Amniotic epithelial cell (primary cell): ENCODE data around the gene PRSS8.

Experiments
- DNase-seq: peaks from one replicate; pipeline ENCODE4 v3.0.0-alpha.2; 2010; ENCODE audit warnings: low read depth

PRSS8 gene

DNA sequence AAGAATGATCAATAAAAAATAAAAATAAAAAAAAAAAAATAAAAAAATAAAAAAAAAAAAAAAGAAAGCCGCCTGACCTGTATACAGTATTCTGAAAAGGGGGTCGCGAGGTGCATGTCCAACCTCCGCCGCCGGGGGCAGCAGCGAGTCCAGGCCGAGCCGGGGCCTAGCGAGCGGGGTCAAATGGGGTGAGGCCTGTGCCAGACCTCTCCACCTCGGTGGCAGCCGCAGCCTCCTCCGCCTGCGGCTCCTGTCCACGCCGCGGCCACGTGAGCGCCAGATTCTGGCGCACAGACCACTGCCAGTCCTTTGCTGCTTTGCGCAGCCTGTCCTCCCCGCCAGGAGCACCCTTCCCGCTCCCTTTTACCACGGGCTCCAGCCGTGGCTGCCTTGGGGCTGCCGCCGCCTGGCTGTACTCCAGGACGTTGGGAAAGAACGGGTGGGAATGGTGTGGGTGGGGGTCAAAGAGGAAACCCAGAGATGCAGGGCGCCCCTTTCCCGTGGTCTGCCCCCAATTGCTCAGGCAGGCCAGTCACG, 29.8 kb downstream of the PRSS8 start:
- DNase-seq, result peak; percentile 74

DNA sequence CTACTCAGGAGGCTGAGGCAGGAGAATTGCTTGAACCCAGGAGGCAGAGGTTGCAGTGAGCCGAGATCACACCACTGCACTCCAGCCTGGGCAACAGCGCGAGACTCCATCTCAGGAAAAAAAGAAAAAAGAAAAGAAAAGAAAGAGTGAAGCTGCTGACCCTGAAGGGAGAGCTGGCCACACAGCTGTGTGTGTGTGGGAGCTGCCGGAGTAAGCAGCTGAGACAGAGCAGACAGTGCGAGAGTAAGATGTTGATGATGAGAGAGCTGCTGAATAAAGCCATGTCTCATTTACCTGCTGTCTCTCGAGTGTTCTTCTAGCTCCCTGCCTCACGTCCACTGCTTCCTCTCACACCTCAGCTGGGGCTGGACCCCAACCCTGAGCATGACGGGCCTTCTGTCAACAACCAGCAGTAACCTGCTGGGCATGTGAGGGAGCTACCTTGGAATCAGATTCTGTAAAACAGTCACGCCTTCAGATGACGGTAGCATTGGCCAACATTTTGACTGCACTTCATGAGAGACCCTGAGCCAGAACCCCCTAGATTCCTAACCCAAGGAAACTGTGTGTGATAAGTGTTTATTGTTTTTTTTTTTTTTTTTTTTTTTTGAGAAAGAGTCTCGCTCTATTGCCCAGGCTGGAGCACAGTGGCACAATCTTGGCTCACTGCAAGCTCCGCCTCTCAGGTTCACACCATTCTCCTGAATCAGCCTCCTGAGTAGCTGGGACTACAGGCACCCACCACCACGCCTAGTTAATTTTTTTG, 34.5 kb downstream of the PRSS8 start:
- peak; percentile 55 for DNase-seq

DNA sequence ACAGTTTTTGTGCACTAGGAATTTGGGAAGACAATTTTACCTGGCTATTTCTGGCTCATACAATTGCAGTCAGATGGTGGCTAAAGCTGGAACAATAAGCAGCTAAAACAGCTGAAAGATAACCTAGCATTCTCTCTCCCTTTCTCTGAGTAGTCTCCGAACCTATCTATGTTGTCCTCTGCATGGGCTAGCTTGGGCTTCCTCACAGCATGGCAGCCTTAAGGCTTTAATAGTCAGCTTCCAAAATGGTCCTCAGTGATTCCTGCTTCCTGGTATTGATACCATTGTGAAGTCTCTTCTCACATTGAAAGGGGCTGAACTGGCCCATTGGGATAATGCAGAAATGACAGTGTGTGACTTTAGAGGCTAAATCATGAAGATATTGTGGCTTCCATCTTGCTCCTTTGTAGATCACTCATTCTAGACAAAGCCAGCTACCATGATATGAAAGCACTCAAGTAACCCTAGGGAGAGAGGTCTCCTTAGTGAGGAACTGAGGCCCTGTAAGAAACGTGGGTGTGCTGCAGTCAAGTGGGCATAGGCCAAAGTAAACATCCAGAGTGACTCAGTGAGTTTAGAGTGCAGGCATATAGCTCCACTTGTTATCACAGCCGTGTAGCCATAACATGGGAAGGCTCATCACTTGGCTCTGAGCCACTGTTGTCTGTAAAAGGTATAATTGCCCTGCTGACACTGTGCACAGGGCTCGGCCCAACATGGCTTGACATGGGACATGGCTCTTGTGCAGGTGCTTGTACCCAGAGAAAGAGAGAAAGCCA, 35.5 kb downstream of the PRSS8 start:
- peak; percentile 50 for DNase-seq

DNA sequence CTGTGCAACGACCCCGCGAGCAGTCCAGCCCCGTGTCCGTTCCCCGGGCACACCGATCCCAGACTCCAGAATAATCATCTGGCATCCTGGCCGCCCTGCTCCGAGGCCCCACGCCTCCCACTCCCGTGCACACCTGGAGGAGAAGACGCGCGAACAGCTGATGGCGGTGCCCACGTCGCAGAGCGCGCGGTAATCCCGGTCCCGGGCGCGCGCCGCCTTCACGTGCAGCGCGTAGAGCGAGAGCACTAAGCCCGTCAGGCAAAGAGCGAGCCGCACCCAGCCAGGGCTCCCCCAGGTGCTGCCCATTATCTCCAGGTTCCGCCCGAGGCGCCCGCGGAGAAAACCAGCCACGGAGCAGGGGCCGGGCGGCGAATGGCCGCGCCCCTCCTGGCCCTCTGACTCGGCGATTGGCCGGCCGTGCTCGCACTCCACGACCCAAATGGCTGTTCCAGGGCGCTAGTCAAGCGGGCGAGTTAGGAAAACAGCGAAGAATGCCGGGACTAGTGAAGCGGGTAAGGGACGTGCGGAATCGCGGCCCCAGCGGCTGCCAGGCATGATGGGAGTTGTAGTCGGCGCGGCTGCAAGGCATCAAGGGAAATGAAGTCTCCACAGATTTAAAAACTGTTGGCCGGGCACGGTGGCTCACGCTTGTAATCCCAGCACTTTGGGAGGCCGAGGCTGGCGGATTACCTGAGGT, 41.0 kb downstream of the PRSS8 start, which contains the start of gene VKORC1:
VKORC1 (minus strand) TSS at position 374 of the 697 bp plus-strand sequence; CDS start at position 306, 68 bp downstream.
- DNase-seq, result peak; percentile 98

DNA sequence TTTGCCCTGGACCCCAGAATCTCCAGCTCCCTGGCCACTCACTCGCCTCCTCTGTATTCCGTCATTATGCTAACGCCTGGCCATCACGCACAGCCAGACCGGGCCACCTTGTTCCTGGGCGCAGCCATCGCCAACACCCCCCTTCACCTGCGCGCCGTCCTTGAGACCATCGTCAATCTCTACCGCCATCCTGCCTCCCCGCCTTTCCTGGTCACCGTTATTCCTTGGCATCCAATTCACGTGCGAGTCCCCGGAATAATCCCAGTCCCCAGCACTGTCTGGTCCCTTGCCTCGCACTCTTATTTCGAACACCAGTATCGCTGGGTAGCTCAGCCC, 41.5 kb downstream of the PRSS8 start:
- DNase-seq, result no peak

DNA sequence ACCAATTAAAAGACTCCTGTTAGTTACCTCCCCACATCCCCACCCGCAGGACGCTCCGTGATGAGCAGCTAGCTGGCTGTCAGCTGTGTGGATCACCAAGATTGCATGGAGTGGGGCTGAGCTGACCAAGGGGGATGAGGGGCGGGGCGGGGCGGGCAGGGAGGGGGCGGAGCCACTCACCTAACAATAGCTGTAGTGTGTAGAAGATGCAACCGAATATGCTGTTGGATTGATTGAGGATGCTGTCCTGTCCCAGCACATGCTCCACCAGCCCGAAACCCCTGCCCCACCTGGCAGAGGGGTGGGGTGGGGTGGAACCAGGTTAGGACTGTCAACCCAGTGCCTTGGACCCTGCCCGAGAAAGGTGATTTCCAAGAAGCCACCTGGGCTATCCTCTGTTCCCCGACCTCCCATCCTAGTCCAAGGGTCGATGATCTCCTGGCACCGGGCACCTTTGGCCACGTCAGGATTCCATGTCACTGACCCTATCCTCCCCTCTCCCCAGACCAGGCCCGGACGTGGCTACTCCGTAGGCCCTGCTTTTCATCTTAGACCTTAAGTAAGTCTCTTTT, 42.3 kb downstream of the PRSS8 start:
- DNase-seq, result peak; percentile 57

DNA sequence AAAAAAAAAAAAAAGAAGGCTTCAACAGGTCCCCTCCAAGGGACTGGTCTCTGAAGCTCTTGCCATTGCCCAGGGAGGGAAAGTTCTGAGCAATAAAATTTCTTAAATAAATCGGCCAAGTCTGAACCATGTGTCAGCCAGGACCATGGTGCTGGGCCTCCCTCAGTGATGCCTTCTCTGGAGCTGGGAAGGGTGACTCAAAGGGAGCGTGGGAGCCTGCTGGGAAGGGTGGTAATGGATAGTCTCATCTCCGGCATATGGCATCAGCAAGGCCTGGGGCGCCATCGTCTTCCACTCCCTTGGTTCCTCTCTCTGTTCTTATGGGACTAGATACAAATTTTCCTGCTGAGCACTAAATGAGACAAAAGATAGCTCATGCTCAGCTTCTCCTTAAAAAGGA, 43.2 kb downstream of the PRSS8 start:
- DNase-seq, result peak; percentile 78

DNA sequence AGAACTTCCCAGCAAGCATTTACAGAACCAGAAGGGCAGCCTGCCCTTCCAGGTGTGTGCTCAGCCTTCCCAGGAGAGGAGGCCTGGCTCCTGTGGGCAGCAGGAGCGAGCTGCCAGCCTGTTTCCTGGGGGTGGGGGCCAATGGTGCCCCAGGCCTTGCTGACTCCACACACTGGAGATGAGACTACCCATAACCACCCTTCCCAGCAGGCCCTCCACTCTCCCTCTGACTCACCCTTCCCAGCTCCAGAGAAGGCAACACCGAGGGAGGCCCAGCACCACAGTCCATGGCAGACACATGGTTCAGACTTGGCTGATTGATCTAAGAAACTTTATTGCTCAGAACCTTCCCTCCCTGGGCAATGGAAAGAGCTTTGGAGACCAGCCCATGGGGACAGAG, 45.0 kb downstream of the PRSS8 start:
- DNase-seq, result peak; percentile 64

DNA sequence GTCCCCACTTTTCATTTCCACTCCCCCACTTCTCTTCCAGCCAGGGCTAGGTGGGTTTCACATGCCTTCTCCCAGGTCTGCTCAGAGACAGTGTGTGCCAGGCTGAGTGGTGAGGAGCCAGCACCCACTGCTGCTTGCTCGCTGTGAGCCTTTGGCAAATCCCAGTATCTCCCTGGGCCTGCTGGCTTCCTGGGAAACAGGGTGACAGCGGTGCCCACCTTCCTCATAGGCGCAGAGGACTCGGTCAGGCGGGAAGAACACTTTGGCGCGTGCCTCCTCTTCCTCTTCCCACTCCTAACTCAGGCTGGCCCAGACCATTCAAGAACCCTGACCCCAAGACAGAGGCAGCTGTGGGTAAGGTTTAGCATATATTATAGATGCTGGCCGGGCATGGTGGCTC, 46.3 kb downstream of the PRSS8 start:
- DNase-seq, result no peak

DNA sequence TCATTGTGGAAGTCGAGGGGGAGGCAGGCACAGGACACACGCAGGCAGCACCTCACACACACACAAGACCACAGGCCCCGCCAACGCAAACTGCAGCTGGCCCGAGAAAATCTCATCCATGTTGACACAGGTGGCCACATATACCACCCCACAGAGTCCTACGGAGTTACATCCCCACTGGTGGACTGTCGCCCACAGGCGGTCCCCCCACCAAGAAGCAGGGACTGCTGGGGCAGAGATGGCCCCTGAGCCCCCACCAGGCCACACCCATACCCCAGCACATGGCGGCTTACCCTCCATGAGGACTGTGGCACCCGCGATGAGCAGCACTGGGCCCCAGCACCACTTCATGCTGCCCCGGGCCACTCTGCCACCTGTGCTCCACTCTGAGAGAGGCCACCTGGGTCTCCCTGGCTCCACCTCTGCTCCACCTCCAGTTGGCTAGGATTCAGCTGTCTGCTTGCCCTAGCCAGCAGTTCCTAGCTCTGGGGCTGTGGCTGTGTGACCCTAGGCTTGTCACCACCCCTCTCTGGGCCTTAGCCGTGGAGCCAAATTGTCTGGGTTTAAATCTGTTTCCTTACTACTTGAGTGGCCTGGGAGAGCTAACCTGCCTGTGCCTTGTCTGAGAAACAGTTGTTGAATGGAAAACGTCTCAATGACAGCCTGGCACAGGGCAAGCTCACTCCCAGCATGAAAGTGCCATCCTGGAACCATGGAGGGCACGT, 46.9 kb downstream of the PRSS8 start, which contains the start of gene PRSS53:
PRSS53 (minus strand) TSS at position 485 of the 725 bp plus-strand sequence; CDS start at position 351, 134 bp downstream.
- no peak for DNase-seq

DNA sequence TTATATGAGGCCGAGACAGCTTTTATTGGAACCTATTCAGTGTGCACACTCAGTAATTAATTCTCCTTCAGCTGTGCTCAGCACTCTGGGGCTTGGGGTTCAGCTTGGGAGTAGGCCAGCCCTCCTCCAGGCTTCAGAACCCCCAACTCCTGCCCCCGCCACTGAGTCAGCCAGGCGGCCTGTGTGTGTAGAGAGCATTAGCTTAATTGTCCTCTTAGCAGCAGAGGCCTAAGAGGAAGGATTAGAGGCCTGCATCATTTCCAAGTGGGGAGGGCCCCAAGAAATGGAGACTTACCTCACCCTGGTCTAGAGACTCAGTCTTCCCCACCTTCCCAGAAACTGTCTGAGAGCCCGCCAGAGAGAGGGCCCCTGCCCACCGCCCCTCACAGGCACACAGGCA, 47.6 kb downstream of the PRSS8 start:
- DNase-seq, result no peak

DNA sequence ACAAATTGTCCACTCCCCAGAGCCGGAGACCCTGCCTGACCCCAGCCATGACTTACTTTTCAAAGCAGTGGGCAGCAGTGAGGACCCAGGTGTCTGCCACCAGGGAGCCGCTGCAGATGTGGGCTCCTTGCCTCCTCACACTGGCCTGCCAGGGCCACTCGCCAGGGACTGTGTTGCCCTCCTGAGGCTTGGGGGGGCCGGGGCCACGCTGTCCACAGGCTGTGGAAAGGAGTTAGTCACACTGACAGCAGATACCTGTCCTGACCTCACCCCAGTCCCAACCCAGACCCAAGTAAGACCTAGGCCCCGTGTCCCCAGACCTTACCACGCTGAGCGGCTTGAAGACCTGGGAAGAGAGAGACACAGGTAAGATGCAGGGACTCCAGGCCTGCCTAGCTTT, 48.0 kb downstream of the PRSS8 start:
- DNase-seq, result no peak

DNA sequence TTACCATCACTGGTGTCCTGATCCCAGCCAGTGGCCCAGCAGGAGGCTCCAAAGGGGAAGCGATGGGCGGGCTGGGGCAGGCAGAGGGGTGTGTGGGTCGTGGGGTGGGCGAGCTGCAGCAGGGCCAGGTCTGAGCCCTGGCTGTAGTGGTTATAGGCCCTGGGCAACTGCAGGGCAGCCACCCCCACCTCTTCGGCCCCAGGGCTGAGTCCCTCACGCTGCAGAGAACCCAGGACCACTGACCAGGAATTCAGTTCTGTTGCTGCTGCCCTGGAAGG, 49.0 kb downstream of the PRSS8 start:
- no peak for DNase-seq

DNA sequence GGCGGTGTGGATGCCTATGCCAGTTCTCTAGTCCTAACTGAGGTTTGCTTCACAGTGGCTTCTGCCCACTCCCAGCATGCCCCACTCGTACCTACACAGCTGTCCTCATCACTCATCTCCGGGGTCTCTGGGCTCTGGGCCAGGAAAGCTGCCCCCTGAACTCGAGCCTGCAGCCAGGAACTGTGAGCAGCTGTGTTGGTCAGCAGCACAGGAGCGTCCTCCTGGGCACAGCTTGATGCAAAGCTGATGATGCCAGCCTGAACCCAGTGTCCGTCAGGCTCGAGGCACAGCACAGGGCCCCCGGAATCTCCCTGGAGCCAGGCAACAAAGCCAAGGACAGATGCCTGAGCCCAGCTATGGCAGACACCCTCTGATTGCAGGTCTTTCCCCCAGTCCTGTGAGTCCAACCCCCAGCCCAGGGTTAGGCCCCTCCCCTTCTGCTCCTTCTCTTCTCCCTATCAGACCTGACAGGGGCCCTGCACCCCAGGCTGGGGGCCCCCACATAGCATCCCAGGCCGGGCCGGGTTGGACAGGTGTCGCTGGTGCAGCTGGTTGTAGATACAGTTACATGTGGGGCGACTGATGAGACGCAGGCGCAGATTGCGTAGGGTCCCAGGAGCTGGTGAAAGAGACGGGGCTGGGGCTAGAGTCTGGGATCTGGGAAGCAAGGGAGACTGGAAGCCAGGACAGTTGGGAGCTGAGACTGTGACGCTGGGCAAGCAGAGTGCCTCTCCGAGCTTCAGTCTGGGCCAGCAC, 49.5 kb downstream of the PRSS8 start:
- DNase-seq, result no peak

DNA sequence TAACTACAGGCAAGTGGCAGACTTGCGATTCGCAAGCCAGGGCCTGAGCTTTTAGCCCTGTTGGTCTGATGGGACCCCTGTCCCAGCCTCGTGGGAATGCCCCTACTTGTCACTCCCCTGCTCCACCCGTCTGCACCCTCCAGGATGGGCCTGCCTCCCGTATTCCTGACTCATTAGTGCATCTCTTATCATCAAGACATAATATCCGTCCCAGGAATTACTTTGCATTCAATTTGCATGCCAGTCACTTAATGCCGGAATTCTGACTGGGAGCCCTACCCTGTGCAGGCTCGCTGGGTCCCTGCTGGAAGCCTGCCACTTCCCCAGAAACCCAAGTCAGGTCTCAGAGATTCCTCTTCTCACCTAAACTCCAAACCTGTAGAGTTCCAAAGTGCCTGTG, 50.1 kb downstream of the PRSS8 start:
- peak; percentile 35 for DNase-seq

DNA sequence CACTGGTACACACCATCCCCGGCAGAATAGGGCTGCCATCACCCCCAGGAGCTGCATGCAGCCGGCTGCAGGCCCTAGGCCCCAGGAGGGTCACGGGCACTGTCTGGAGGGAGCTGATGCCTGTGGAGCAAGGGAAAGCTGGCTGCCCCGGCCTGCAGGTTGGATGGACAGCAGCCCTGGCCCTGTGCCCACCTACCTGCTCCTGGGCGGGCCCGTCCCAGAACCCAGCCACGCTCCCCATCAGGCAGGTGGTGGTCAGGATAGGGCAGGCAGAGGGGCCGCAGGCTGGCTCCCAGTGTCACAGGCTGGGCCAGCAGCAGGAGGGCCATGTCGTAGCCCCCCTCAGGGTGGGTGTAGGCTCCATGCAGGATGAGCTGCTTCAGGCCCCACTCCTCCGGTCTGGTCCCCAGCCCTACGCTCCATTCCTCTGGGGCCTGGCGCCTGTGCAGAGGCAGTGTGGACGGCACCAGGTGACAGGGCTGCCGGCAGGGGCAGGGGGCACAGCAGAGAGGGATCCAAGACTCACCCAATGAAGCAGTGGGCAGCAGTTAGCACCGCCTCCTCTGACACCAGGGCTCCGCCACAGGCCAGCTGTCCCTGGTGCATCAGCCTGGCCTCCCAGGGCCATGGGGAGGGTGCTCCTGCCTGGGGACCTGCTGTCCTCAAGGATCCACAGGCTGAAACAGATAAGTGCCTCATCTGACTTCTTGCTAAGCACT, 50.8 kb downstream of the PRSS8 start:
- DNase-seq, result no peak

DNA sequence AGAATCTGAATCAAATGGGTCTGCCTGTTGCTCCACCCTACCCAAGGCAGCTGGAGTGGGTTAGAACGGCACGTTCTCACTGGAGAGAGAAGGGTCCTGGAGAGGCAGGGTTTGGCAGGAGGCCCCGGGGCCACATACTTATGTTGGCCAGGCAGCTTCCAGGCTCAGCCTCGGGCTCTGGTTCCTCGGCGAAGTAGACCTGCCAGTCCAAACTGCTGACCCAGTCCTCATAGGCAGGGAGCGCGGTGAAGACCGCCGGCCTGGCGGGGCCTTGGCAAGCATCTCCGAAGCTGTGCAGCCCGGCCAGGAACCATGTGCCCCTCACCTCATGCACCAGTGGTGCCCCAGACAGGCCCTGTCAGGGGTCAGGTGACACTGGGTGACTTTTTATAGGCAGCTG, 51.5 kb downstream of the PRSS8 start:
- no peak for DNase-seq

DNA sequence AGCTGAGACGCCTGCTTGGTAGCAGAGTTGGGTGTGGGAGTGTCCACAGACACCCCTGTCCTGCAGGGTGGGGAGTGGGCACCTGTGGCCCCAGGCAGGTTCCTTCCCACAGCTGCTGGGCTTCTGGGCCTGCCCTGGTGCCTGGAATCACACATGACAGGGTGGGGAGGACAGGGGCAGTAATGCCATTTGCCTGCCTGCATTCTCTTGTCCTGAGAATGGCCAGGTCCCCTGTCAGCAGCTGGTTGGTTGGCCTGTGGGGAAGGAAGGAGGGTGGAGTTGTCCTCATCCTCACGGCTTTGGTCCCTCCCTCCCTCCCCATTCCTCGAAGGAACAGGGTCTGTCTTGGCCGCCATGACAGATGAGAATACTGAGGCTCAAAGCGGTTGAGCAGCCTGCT, 52.0 kb downstream of the PRSS8 start:
- DNase-seq, result no peak

DNA sequence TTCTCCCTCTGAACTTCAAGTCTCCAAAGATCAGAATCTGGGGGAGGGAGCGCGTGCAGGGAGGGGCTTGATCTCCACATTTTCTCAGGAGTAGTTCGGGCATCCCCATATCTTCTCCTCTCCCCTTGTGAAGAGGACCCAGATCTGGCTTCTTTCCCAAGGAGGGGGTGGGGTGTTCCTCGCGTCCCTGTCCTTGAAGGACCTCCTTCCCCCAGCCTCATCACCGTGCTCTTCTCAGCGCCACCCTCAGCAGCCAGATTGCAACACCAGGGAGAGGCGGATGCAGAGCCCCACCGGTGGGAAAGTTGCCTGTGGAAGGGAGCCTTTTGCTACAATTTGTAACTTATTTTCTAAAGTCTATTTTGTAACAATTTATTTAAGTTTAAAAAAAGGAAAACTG, 52.4 kb downstream of the PRSS8 start:
- peak; percentile 36 for DNase-seq

DNA sequence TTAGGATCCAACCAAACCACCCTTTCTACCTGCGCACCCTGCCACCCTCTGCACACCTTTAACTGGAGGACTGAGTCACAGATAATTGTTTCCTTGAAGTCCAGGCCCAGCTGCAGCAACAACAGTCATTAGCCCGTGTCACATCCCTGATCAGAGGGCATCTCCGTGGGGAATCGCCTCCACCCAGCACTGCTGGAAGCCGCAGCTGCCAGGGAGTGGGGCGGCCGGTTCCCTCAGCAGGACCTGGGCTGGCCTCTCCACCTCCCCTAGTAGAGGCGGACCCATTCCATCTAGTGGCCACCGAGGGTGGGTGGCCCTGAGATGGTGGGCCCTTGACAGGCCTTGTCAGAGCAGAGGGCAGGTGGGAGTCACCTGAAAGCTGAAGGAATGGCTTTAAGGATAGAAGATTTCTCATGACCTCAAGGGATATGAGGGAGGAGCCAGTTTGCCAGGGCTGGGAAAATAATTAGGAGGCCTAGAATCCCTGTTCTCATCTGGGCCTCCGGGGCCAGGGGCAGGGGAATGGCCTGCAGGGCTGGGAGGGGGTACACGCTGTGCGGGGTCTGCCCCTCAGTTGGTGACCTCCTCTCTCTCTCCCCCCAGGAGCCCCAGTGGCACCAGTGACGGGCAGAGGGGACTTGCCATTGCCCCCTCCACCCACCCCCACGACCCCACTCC, 53.0 kb downstream of the PRSS8 start:
- DNase-seq, result no peak
